GM03348 (cell line): ENCODE measurements around the gene PRR30.
"Not testable (repeated sequence)": the region's sequence is repeated elsewhere in the genome, so short reads cannot be mapped to it uniquely, and the experiment has no call there.

ENCODE experiments used
- DNase-seq: peaks from one replicate; pipeline ENCODE4 v3.0.0; 2012; ENCODE audit warnings: low spot score

Gene PRR30

DNA sequence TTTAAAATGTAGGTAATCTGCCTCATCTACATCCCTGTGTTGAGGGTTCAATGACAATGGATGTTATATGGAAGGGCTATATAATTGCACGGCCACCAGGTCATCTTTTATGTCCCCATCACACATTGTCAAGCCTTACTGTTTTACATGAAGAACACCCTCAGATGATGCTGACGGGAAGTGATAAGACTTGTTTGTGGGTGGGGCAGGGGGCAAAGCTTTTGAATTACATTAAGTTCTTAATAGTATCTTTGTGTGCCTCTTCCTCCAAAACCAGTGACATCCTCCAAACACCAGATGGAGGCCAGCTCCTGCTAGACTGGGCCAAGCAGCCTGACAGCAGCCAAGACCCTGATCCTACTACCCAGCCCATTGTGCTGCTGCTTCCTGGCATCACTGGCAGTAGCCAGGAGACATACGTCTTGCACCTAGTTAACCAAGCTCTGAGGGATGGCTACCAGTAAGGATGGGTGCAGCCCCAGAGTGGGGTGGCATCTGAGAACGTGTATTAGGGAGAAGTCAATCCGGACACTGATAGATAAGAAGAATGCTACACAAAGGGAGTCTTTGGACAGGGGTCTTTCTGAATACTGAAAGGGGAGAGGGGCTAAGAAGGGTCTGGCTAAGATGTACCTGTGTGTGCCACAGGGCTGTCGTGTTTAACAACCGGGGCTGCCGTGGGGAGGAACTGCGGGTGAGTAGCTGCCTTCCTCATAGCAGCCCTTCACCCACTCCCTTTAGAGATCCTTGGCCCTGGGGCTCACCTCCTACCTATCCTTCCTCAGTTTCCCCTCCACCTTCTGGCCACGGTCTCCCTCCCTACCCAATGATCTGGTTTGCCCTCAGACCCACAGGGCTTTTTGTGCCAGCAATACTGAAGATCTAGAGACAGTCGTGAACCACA, 10.3 kb downstream of the PRR30 start:
- no peak for DNase-seq

DNA sequence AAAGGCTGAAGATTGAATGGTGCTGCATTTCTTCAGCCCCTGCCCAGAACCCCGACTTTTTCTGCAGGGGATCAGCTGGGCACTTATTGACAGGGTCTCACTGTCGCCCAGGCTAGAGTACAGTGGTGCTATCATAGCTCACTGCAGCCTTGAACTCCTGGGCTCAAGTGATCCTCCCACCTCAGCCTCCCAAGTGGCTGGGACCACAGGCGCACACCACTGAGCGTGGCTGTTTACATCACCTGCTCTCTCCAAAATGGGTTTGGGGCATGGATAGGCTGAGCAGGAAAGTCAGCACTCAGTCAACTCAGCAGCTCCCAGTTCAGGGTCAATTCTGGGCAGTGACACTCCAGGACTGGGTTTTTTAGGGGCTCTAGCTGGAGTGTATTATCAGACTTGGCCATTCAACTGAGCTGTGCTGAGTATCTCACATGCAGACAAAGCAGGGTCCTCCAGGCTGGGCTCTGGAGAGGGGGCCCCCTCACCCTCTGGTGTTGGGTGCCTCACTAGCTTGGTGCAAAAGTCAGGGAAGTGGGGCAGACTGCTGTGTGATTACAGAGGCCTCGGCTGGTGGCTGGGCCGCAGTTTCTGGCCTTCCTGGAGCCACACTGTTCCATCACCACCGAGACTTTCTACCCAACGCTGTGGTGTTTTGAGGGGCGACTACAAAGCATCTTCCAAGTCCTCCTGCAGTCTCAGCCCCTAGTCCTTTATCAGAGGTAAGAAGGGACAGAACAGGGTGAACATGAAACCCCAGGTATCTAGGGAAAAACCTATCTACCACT, 11.1 kb downstream of the PRR30 start:
- DNase-seq: no peak

DNA sequence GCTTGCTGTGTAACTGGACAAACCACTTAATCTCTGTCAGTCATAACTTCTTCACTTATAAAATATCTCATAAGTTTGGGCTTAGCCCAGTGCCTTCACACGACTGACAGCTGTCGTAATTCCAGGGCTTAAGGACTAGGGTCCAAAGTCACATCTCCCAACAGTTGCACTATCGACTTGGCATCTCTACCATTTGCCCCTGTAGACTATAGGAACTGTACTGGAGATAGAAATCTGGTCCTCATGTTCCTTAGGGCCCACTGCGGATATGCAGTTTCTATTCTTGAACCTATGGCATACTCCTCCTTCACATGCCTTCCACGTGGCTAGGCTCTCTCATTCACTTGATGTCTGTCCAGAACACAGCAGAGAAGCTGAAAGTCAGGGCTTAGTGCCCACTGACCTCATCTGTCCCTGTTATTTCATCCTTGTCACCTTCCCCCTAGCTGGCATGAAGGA, 12.9 kb downstream of the PRR30 start:
- no peak for DNase-seq

DNA sequence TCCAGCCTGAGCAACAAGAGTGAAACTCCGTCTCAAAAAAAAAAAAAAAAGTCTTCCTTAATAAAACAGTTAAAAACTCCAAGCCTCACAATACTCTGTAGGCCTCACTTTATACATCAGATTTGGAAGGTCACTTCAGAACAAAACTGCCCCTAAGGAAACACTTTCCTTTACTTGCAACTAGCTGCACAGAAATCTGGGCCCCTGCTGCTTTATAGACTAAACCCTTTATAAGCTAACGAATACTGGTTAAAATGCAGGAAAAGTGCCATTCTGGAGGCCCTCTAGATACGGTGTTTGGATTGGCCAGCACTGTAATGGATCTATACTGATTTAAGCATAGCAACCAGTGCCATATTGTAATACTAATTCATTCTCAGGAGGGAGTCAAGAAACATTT, 14.1 kb downstream of the PRR30 start:
- no peak for DNase-seq

DNA sequence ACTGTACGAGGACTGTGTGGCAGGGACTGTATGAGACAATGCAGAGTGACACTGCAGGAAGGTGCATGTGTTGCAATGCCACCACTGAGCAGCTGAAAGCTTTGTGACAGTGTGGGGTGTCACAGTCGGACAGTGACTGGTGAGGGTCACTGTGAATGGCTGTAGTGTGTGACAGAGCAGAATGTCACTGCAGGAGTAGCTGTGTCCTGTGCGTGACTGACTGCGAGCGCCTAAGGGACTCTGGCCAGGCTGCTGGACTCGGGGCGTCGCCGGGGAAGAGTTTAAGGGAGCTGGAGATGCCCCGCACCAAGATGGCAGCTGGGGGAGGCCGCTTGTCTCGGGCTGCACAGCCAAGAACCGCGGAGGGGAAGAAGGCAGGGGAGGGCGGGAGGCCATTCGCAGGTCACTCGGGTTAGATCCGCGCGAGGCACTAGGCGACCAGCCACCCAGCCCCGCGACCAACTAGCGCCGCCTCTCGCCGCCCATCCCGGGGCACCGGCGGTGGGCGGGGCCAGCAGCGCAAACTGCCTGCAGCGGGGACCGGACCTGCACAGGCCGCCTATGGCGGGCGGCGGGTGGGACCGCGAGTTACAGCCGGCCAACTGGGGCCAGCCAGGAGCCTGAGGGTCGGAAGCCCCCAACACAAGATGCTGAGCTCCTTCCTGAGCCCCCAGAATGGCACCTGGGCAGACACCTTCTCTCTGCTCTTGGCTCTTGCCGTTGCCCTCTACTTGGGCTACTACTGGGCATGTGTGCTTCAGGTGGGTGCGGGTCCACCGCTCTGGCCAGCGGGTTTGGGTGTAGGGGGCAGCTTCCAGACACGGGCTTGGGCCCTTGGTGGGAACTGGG, 15.7 kb downstream of the PRR30 start, which contains the start of gene ABHD1:
ABHD1 (plus strand) TSS at position 514 of the 849 bp plus-strand sequence; CDS start at position 648, 134 bp downstream.
- peak; percentile 74 for DNase-seq

DNA sequence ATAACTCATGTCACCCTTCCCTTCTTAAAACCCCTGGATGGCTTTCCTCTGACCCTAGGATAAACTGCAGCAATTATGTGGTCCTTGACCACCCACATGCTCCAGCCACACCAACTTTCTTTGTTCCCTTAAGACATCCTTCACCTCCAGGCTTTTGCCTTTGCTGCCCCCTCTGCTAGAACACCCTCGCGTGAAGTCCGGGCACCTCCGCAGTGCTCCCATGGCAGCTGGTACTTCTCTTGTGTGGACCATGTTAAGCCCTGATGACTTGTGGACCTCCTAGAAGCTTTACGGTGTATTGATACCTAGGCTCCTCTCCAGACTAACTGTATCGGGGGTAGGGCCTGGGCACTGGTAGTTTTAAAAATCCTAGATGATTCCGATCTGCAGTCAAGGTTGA, 16.4 kb downstream of the PRR30 start:
- no peak for DNase-seq

DNA sequence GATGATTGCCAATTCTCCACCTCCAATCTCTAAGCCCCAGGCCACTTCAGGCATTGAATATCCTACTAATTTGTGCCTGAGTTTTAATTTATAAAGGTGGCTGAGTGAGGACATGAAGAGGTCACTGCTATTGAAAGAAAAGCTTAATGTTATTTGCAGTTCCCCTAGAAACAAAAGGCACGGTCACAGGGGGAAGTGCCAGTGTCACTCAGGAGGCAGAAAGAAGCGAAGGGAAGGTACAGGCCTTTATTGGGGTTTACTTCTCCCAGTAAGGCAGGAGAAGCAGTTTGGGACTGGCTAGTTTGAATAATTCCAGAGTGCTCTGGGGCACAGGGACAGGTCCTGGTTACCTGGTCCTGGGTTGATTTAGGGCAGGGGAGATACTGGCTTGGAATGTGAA, 17.3 kb downstream of the PRR30 start:
- no peak for DNase-seq

DNA sequence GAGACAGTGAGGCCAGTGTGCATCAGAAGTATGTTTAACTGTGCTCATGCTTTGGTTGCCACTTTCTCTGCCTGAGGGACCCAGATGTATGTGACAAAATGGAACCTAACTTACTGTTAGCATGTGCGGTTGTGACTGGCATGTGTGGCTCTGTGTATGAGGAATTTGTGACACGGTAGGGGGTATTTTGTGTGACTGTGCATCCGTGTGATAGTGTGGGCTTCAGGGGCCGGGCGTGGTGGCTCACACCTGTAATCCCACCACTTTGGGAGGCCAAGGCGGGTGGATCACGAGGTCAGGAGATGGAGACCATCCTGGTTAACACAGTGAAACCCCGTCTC, 19.9 kb downstream of the PRR30 start:
- not testable (repeated sequence) for DNase-seq

DNA sequence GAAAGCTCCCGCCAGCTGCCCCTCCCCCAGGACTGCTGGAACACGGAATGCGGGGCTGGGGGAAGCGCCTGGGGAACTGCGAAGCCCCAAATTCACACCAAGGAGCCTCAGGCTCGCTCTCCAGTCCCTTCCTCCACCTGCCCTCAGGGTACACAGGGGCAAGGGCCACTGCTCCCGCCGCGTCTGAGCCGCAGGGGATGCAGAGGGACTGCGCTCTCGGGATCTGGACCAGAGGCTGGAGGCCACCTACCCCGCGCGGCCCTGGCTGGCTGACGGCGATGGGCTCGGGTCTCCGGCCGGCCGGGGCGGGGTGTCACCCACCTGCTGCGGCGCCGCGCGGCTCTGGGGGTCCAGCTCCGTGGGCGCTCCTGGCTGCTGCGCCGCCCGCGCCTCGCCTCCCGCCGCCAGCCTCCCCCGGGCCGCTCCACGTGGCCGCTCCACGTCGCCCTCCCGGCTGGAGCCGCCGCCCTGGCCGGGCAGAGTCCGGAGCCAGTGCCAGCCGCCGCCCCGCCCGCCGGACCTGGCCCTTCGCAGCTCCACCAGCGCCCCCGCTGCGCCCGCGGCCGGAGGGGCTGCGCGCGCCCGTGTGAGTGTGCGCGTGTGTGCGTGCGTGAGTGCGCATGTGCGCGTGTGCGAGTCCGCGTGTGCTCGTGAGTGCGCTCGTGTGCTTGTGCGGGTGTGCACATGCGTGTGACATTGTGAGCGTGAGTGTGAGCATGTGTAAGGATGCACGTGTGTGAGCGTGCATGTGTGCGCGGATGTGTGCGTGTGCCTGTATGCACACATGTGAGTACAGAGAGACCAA, 20.5 kb downstream of the PRR30 start, which contains the start of gene CGREF1:
CGREF1 (minus strand) TSS at position 604 of the 805 bp plus-strand sequence. CDS start 14,762 bp downstream, outside the sequence.
- peak; percentile 72 for DNase-seq

DNA sequence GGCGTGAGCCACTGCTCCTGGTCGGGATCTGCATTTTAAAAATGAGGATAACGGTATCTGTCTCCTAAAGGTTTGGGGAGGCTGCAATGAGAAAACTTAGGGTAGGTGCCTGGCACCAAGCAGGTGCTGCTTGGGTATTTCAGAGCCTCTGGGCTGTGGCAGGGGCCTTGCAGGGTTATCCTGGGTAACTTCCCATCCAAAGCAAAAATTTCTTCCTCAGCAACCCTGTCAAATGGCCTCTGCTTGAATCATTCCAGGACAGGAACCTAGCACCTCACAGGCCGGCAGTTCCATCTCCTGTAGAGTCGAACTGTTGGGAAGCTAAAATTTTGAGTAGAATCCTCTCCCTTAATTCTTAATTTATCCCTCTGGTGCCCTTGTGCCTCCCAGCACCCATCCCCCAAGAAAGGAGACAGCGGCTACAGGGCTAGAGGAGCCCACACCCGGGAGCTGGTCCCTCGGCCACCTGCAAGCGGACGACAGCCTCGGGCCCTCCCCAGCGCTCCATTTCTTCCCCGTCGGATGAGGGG, 21.1 kb downstream of the PRR30 start:
- peak; percentile 18 for DNase-seq

DNA sequence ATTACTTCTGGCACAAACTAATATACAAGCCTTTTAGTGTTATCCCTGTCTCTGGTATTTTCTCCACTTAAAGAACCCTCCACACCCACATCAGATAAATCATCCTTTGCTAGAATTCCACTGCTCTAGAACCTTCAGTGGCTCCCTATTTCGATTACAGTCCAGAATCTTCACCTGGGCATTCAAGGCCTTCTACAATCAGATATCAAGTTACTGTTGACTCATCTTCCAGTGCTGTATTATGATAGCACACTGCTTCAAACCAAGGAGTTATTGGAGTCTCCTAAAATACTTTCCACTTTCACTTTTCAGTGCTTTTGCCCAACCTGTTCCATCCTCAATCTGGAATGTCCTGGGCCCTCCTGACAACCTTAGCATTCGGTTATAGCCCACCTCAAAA, 23.7 kb downstream of the PRR30 start:
- DNase-seq: no peak

DNA sequence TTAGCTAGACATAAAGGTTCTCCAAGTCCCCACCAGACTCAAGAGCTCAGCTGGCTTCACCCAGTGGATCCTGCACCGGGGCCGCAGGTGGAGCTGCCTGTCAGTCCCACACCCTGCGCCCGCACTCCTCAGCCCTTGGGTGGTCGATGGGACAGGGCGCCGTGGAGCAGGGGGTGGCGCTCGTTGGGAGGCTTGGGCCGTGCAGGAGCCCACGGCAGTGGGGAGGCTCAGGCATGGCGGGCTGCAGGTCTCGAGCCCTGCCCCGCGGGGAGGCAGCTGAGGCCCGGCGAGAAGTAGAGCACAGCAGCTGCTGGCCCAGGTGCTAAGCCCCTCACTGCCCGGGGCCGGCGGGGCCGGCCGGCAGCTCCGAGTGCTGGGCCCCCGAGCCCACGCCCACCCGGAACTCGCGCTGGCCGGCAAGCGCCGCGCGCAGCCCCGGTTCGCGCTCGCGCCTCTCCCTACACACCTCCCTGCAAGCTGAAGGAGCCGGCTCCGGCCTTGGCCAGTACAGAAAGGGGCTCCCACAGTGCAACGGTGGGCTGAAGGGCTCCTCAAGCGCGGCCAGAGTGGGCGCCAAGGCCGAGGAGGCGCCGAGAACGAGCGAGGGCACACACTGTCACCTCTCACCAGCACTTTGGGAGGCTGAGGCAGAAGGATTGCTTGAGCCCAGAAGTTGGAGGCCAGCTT, 27.7 kb downstream of the PRR30 start:
- DNase-seq: not testable (repeated sequence)

DNA sequence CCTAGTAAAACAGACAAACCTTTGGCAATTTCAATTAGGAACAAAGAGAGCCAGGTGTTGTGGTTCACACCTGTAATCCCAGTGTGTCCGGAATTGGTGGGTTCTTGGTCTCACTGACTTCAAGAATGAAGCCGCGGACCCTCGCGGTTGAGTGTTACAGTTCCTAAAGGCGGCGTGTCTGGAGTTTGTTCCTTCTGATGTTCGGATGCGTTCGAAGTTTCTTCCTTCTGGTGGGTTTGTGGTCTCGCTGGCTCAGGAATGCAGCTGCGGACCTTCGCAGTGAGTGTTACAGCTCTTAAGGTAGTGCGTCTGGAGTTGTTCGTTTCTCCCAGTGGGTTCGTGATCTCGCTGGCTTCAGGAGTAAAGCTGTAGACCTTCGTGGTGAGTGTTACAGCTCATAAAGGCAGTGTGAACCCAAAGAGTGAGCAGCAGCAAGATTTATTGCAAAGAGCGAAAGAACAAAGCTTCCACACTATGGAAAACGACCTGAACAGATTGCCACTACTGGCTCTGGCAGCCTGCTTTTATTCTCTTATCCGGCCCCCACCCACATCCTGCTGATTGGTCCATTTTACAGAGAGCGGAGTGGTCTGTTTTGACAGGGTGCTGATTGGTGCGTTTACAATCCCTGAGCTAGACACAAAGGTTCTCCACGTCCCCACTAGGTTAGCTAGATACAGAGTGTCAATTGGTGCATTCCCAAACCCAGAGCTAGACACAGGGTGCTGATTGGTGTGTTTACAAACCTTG, 28.4 kb downstream of the PRR30 start:
- not testable (repeated sequence) for DNase-seq

DNA sequence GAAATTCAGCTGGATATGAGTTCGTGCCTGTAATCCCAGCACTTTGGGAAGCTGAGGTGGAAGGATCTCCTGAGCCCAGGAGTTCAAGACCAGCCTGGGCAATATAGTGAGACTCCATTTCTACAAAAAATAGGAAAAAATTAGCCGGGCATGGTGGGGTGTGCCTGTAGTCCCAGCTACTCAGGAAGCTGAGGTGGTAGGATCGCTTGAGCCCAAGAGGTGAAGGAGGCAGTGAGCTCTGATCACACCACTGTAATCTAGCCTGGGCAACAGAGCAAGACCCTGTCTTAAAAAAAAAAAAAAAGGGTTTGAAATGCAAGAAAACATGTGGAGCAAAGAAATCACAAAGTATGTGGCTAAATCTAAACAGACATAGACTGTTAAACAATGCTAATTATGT, 30.1 kb downstream of the PRR30 start:
- DNase-seq: no peak

DNA sequence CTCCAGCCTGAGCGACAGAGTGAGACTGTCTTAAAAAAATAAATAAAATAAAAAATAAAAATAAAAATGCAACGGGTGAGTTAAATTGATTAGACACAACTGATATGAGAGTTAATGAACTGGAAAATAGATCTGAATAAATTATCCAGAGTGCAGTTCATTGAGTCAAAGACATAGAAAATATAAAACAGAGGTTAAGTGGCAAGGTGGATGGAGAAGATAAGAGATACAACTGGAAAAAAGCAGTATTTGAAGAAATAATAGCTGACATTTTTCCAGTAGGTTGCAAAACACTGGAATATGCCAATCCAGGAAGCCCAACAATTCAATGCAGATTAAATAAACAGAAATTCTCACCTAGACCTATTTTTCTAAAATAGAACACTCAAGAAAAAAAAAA, 31.0 kb downstream of the PRR30 start:
- no peak for DNase-seq

DNA sequence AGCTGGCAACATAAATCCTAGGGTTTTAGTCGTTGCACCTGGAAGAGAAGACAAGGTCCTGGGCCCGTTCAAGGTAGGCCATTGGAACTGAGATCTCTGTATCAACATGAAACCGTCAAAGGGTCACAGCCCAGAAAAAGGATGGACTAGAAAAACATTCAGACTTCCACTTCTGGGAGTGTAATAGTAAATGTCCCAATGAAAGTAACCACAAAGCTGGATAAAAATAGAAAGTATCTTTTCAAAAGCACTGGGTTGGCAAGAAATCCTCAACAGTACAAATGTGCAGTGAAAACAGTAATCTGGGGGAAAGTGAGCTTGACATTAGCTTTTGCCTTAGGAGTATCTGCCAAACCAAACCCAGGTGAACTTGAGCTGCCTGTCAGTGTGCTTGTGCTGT, 33.2 kb downstream of the PRR30 start:
- no peak for DNase-seq

DNA sequence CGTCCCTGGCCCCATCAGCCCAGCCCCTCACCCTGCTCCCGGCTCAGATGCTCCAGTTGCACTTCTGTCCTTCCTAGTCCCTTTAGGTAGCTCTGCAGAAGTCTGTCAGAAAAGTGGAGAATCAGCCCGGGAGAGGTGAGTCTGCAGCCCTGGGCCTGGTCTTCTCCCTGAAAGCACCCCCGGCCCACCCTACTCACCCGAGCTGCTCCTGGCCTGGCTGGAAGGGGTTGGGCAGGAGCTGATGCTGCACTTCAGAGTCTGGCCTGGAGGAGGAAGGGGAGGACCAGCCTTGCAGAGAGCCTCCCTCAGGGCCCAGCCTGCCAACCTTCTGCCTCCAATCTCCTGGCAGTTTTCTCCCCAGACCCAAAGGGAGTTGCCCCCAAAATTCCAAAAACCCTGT, 36.9 kb downstream of the PRR30 start:
- DNase-seq: no peak

DNA sequence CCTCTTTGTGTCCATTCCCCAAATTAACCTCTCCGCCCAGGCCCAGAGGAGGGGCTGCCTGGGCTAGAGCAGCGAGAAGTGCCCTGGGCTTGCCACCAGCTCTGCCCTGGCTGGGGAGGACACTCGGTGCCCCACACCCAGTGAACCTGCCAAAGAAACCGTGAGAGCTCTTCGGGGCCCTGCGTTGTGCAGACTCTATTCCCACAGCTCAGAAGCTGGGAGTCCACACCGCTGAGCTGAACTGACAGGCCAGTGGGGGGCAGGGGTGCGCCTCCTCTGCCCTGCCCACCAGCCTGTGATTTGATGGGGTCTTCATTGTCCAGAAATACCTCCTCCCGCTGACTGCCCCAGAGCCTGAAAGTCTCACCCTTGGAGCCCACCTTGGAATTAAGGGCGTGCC, 39.2 kb downstream of the PRR30 start:
- no peak for DNase-seq

DNA sequence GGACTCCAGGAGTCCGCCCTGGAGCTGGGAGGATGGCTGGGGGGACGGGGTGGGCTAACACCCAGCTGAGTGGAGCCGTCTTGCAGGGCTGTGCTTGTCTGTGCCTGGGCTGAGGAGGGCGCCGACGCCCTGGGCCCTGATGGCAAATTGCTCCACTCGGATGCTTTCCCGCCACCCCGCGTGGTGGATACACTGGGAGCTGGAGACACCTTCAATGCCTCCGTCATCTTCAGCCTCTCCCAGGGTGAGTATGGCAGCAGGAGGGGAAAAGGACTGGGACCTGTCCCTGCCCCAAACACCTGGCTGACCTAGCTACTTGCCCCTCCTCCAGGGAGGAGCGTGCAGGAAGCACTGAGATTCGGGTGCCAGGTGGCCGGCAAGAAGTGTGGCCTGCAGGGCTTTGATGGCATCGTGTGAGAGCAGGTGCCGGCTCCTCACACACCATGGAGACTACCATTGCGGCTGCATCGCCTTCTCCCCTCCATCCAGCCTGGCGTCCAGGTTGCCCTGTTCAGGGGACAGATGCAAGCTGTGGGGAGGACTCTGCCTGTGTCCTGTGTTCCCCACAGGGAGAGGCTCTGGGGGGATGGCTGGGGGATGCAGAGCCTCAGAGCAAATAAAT, 39.8 kb downstream of the PRR30 start:
- DNase-seq: no peak
